AG09309 (cell line): ENCODE data around the gene DOCK11.
A peak's percentile ranks its signal among the peaks of the same experiment; 100 is the strongest.

Experiments used
- DNase-seq: peaks from one replicate; pipeline ENCODE4 v3.0.0-alpha.2; 2010; ENCODE audit warnings: low read depth
- H3K4me3 ChIP-seq: 2 replicates; pipeline ENCODE4 v1.5.1; 2011; ENCODE audit warnings: mild to moderate bottlenecking, low read depth, low read length, moderate library complexity; ENCODE audit not compliant: control insufficient read depth
- CTCF ChIP-seq: IDR thresholded peaks from 2 replicates; pipeline ENCODE4 v1.5.1; 2011; ENCODE audit warnings: mild to moderate bottlenecking, low read depth, low read length, inconsistent platforms; ENCODE audit not compliant: insufficient read depth, control insufficient read depth; ENCODE audit errors: missing control alignments

The DOCK11 gene

GRCh38 chrX:118594697-118595420, 99.2 kb downstream of the DOCK11 start:
- no peak for TF ChIP-seq CTCF

GRCh38 chrX:118595501-118596042, 100.0 kb downstream of the DOCK11 start:
- no peak overlapping the region for H3K4me3 ChIP-seq
- TF ChIP-seq CTCF, result no peak

More at GRCh38 chrX:118594697-118595420, 99.2 kb downstream of the DOCK11 start:
- no peak for DNase-seq
- H3K4me3 ChIP-seq, result no peak overlapping the region

GRCh38 chrX:118596390-118596789, 100.8 kb downstream of the DOCK11 start:
- TF ChIP-seq CTCF, result no peak
- DNase-seq, result no peak
- H3K4me3 ChIP-seq, result no peak overlapping the region

More at GRCh38 chrX:118595501-118596042, 100.0 kb downstream of the DOCK11 start:
- DNase-seq, result no peak

GRCh38 chrX:118603981-118604380, 108.4 kb downstream of the DOCK11 start:
- peak; percentile 8 for DNase-seq
- no peak overlapping the region for H3K4me3 ChIP-seq
- peak; percentile 83 for TF ChIP-seq CTCF

- H3K4me3 ChIP-seq, result no peak overlapping the region
These were observed 116.7 kb downstream of the DOCK11 start for GRCh38 chrX:118612290-118612689.

GRCh38 chrX:118614150-118614549, 118.5 kb downstream of the DOCK11 start:
- H3K4me3 ChIP-seq, result no peak overlapping the region
- no peak for TF ChIP-seq CTCF
- DNase-seq, result no peak

More at GRCh38 chrX:118612290-118612689, 116.7 kb downstream of the DOCK11 start:
- no peak for DNase-seq
- no peak for TF ChIP-seq CTCF

- DNase-seq, result no peak
- H3K4me3 ChIP-seq, result no peak overlapping the region
- no peak for TF ChIP-seq CTCF
These were observed 119.5 kb downstream of the DOCK11 start for GRCh38 chrX:118615141-118615540.
